IPS-18c (cell line): Measurements from ENCODE around the gene ZNF469.

ENCODE experiments used
- H3K4me3 ChIP-seq: 2 replicates; pipeline ENCODE4 v1.7.0; 2013; ENCODE audit warnings: low read depth, mild to moderate bottlenecking, low read length, moderate library complexity; ENCODE audit not compliant: insufficient read depth
- H3K9me3 ChIP-seq: one replicate; pipeline ENCODE4 v1.6.1; 2013; ENCODE audit warnings: mild to moderate bottlenecking, low read length, moderate library complexity; ENCODE audit not compliant: control insufficient read depth, insufficient read depth

ZNF469 gene

GRCh38 chr16:88345031-88345720 is 37.6 kb upstream of the ZNF469 start:
- H3K9me3 ChIP-seq, result no peaks in the 10 kb centered on the region
- H3K4me3 ChIP-seq, result no peak overlapping the region

GRCh38 chr16:88345721-88346560 is 36.8 kb upstream of the ZNF469 start:
- Histone ChIP-seq H3K9me3 (no peaks in the 10 kb centered on the region), H3K4me3 (no peak overlapping the region)

- no peaks in the 10 kb centered on the region for H3K9me3 ChIP-seq
- no peak overlapping the region for H3K4me3 ChIP-seq
Measured at GRCh38 chr16:88346680-88347505, 35.9 kb upstream of the ZNF469 start.

GRCh38 chr16:88347656-88348376 is 34.9 kb upstream of the ZNF469 start:
- Histone ChIP-seq H3K4me3 (no peak overlapping the region), H3K9me3 (no peaks in the 10 kb centered on the region)

- Histone ChIP-seq H3K4me3 (no peak overlapping the region), H3K9me3 (no peaks in the 10 kb centered on the region)
Measured at GRCh38 chr16:88348377-88349152, 34.2 kb upstream of the ZNF469 start.

GRCh38 chr16:88349153-88349902 is 33.4 kb upstream of the ZNF469 start:
- Histone ChIP-seq H3K4me3 (no peak overlapping the region), H3K9me3 (no peaks in the 10 kb centered on the region)

GRCh38 chr16:88349903-88350900 is 32.6 kb upstream of the ZNF469 start:
- Histone ChIP-seq H3K4me3 (no peak overlapping the region), H3K9me3 (no peaks in the 10 kb centered on the region)

- H3K9me3 ChIP-seq, result no peaks in the 10 kb centered on the region
- H3K4me3 ChIP-seq, result no peak overlapping the region
Measured at GRCh38 chr16:88350922-88351321, 31.8 kb upstream of the ZNF469 start.

GRCh38 chr16:88351491-88352101 is 31.2 kb upstream of the ZNF469 start:
- no peak overlapping the region for H3K4me3 ChIP-seq

GRCh38 chr16:88352261-88353200 is 30.2 kb upstream of the ZNF469 start:
- no peaks in the 10 kb centered on the region for H3K9me3 ChIP-seq
- no peak overlapping the region for H3K4me3 ChIP-seq

More at GRCh38 chr16:88351491-88352101, 31.2 kb upstream of the ZNF469 start:
- H3K9me3 ChIP-seq, result no peaks in the 10 kb centered on the region

GRCh38 chr16:88353232-88353631 is 29.5 kb upstream of the ZNF469 start:
- Histone ChIP-seq H3K4me3 (no peak overlapping the region), H3K9me3 (no peaks in the 10 kb centered on the region)

- H3K4me3 ChIP-seq, result no peak overlapping the region
- H3K9me3 ChIP-seq, result no peaks in the 10 kb centered on the region
Measured at GRCh38 chr16:88353691-88354090, 29.1 kb upstream of the ZNF469 start.

- Histone ChIP-seq H3K4me3 (no peak overlapping the region), H3K9me3 (no peaks in the 10 kb centered on the region)
Measured at GRCh38 chr16:88354229-88355092, 28.3 kb upstream of the ZNF469 start.
